ENCODE results near the gene SORCS1. TPM values are rescaled to one million over a fixed set of nuclear protein-coding genes. Genes with fewer than 3 reads are reported as not detected.
"Not testable (repeated sequence)": the region's sequence is repeated elsewhere in the genome, so short reads cannot be mapped to it uniquely, and the experiment has no call there.

The SORCS1 gene
- total RNA-seq, 2 donors from 2014 or later, result not detected

DNA sequence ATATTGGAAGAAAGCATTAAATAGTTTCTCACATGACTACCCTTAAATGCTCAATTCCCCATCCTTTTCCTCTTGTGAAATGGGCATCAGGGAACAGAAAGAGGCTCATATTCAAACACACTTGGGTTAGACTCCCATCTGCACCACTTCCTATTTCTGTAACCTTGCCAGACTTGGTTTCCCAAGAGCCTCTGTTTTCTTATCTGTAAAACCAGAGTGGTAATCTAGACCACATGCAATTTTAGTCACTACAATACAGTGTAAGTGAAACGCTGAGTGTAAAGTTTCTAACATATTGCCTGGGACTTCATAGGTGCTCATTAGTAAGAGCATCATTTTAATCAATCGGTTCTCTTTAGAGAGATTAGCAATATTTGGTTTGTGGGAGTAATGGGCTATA is 136.3 kb downstream of the SORCS1 start:
- H3K9me3 Mint-ChIP-seq, result peaks cover 9 to 16% of the 10 kb centered on the region in 2 donors
- ATAC-seq (no peak), DNase-seq (ENCODE audit: low spot score in 2 of 2) (no peak)
- H3K36me3 Mint-ChIP-seq, result no peaks in the 10 kb centered on the region
- H3K27ac Mint-ChIP-seq, result no peak overlapping the region

DNA sequence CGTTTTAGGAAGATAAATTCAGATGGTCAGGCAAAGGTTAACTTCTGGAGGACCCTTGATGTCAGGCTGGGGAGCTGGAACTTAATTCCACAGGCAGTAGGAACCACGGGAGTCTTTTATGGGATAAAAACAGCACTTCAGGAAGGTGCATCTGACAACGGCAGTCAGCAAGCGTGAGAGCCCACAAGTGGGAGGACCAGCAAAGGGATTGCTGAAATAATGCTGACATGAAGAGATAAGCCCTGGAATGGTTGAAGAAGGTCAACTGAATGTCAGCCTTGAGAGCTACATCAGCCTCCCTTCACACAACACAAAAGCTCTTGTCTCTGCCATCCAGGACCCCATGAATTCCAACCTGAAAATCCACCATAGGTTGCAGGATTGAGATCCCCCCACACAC is 138.8 kb downstream of the SORCS1 start:
- Mint-ChIP-seq H3K27ac (no peak overlapping the region), H3K36me3 (peaks cover 0 to 6% of the 10 kb centered on the region in 2 donors), H3K9me3 (peaks cover 9 to 15% of the 10 kb centered on the region in 2 donors)
- DNase-seq (ENCODE audit: low spot score in 2 of 2), result no peak
- ATAC-seq, result no peak

DNA sequence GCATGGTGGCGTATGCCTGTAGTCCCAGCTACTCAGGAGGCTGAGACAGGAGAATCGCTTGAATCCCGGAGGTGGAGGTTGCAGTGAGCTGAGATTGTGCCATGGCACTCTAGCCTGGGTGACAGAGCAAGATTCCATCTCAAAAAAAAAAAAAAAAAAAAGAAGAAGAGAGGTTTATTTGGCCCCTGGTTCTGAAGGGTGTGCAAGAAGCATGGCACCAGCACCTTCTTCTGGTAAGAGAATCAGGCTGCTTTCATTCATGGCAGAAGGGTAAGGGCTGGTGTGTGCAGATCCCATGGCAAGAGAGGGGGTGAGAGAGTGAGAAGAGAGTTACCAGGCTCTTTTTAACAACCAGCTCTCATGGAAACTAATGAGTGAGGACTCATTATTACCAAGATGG is 140.5 kb downstream of the SORCS1 start:
- not testable (repeated sequence) for DNase-seq (ENCODE audit: low spot score in 2 of 2); ATAC-seq; H3K27ac Mint-ChIP-seq; H3K36me3 Mint-ChIP-seq
- H3K9me3 Mint-ChIP-seq, result peaks cover 4 to 12% of the 10 kb centered on the region in 2 donors

DNA sequence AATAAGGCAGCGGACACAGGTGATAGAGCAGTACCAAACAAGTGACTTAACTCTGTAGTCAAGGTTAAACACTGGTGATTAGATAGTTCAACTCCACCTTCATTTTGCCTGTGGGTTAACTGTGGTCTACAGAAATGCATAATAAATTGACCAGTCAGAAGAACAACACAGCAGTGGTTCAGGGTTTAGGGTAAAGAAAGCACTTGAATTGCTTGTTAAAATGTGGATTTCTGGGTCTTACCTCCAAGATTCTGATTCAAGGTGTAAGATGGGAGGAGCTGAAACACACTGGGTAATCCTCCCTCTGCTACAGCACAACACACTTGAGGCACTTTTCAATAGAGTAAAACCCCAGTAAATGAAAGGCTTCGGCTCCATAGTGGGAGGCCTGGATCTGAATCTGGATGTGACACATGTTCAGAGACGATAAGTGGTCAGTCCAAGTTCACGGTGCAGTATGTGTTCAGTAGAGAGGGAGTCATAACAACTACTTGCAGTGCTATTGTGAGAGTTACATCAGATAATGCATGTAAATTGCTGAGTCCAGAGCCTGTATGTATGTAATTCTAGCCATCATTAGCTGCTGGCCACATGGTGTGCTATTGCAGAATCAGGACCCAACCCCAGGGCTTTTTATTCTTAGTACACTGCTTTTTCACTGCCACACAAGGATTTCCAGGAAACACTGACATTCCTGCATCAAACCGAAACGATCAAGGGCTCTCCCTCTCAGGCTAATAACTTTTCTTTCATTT is 141.7 kb downstream of the SORCS1 start:
- H3K27ac Mint-ChIP-seq, result no peak overlapping the region
- peaks cover 4 to 12% of the 10 kb centered on the region in 2 donors for H3K9me3 Mint-ChIP-seq
- no peak for DNase-seq (ENCODE audit: low spot score in 2 of 2)
- peaks cover 0 to 6% of the 10 kb centered on the region in 2 donors for H3K36me3 Mint-ChIP-seq
- ATAC-seq, result no peak

DNA sequence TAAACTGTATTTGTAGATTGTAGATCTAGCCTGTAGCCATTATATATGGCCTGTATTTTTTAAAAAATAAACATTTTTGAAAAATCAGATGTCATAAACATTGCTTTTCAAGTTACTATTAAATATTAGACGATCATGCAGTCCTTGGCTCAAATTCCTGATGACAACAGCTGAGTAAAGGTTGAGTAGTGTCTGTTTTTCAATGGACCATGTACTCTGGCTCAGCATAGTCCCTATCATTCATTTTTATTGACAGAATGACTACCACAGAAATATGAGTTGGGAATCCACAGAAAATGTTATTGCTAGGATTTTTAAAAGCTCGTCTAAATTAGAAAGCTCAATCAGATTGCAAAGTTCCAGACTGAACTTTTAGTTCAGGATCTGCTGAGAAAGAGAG is 145.4 kb downstream of the SORCS1 start:
- ATAC-seq, result no peak
- no peak overlapping the region for H3K27ac Mint-ChIP-seq

DNA sequence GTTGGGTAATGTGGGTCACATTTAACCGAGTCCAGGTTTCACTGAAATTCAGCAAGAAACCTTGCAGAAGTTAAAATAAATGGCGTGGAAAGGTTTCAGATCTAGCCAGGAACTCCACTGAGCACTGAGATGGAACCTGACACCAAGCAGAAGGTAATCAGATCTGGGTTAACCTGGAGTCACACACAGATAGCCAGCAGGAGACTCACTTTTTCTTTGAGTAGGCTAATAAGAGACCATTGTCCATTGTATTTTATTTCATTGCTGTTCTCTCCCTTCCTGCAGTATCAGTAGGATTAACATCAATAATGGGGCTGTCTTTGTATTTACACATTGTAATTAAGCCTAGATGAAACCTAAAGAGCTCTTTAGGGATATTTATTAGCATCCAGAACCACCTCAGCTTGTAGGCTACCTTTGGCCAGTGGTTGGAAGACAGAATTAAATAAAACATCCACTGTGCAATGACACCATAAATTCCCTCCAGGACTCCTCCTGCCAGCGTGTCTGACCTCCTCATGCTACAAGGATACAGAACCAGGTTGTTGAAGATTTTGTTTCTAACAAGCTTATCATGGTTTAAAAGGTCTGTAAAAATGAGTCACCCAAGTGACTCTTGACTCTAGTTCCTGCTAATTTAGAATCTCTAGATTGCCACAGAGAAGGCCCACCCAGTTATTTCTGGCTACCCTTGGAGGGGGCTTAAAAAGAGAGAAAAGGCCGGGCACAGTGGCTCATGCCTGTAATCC is 151.1 kb downstream of the SORCS1 start:
- ATAC-seq (no peak), DNase-seq (ENCODE audit: low spot score in 2 of 2) (no peak)
- Mint-ChIP-seq H3K36me3 (no peaks in the 10 kb centered on the region), H3K27ac (no peak overlapping the region), H3K9me3 (peaks cover 8 to 10% of the 10 kb centered on the region in 2 donors)

More for the DNA sequence above, 145.4 kb downstream of the SORCS1 start:
- no peak for DNase-seq (ENCODE audit: low spot score in 2 of 2)
- peaks cover 0 to 6% of the 10 kb centered on the region in 2 donors for H3K36me3 Mint-ChIP-seq
- H3K9me3 Mint-ChIP-seq, result peaks cover 5 to 12% of the 10 kb centered on the region in 2 donors

DNA sequence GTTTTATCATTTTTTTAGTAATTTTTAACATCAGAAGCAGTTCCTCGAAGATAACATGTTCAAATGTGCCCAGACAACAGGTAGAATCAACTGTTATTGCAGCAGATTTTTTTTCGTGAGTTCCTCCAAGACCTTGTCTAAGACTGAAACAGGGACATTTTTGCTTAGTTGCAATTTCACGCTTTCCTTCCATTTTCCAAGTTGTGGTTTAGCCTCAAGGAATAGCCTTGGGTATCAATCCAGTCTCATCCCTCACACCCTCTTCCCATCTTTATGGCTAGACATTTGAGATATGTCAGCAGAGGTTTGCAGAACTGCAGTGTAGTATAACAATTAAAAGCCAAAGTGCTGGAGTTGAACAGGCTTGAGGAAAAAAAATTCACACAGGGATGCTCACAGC is 152.5 kb downstream of the SORCS1 start:
- H3K36me3 Mint-ChIP-seq, result no peaks in the 10 kb centered on the region
- ATAC-seq, result no peak
- H3K9me3 Mint-ChIP-seq, result peaks cover 8 to 16% of the 10 kb centered on the region in 2 donors
- H3K27ac Mint-ChIP-seq, result no peak overlapping the region
- DNase-seq (ENCODE audit: low spot score in 2 of 2), result no peak

DNA sequence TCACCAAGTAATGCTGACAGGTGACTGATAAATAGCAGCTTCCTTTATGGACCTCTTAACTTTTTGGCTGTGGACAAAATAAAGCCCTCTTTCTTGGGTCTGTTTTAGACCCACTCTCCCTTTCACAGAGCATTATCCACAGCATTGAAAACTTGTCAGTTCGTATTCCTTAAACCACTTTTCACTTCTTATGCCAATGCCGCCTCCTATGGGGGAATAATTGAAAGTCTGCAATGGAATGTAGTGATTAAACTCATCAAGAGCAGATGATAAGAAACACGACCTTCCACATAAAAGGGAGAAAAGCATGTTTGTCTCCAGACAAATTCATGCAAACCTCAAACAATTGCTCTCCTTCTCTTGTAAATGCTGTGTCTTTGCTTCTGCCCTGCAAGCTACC is 153.4 kb downstream of the SORCS1 start:
- H3K27ac Mint-ChIP-seq, result no peak overlapping the region
- peaks cover 10 to 17% of the 10 kb centered on the region in 2 donors for H3K9me3 Mint-ChIP-seq
- no peaks in the 10 kb centered on the region for H3K36me3 Mint-ChIP-seq
- DNase-seq (ENCODE audit: low spot score in 2 of 2) (no peak), ATAC-seq (no peak)

DNA sequence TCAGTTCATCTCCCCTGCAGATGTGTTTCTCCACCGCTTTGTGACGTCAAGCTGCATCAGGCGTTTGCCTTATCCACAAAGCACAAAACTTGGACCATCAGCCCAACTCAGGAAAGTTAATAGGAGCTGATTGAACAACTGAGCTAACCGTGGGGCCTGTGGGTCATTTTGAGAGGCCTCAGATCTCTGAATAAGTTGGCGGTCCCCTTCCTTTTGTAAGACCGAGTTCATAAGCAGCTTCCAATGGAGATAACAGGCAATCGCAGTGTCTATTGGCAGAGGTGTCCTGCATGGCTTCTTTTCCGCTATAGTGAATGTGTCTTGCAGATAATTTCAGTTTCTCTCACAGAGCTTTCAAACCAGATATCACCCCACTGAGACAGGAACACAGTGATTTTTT is 154.0 kb downstream of the SORCS1 start:
- DNase-seq (ENCODE audit: low spot score in 2 of 2) (no peak), ATAC-seq (no peak)
- Mint-ChIP-seq H3K36me3 (no peaks in the 10 kb centered on the region), H3K9me3 (peaks cover 12 to 17% of the 10 kb centered on the region in 2 donors), H3K27ac (no peak overlapping the region)

DNA sequence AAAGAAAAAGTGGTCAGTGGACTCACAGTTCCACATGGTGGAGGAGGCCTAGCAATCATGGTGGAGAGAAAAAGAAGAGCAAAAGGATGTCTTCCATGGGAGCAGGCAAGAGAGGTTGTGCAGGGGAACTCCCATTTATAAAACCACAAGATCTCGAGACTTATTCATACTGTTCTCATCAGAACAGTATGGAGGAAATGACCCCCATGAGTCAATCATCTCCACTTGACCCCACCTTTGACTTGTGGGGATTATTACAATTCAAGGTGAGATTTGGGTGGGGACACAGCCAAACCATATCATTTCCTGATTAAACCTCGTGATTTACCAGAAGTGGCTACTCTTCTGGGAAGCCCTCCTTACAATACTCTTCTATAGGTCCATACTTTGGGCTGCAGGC is 160.1 kb downstream of the SORCS1 start:
- Mint-ChIP-seq H3K36me3 (no peaks in the 10 kb centered on the region), H3K27ac (no peak overlapping the region), H3K9me3 (peaks cover 4 to 8% of the 10 kb centered on the region in 2 donors)
- DNase-seq (ENCODE audit: low spot score in 2 of 2), result no peak
- ATAC-seq, result no peak

DNA sequence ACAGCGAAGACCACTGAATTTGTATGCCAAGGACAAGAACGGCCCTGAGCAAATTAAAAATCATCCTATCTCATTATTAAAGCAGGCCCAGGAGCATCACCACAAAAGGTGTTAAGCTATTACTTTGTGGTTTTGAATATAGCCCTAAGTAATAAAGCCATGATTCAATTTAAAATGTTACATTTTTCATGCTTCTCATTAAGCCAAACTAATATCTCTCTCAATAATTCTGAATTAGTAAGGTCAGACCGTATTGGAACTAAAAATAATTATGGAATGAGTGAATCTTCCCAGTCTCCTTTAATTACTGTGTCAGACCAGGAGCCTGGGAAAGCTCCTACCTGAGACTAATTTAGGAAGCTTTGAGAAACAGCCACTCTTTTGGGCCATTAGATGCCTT is 162.4 kb downstream of the SORCS1 start:
- no peak overlapping the region for H3K27ac Mint-ChIP-seq
- ATAC-seq (no peak), DNase-seq (ENCODE audit: low spot score in 2 of 2) (no peak)
- H3K9me3 Mint-ChIP-seq, result peaks cover 2 to 4% of the 10 kb centered on the region in 2 donors
- no peaks in the 10 kb centered on the region for H3K36me3 Mint-ChIP-seq

DNA sequence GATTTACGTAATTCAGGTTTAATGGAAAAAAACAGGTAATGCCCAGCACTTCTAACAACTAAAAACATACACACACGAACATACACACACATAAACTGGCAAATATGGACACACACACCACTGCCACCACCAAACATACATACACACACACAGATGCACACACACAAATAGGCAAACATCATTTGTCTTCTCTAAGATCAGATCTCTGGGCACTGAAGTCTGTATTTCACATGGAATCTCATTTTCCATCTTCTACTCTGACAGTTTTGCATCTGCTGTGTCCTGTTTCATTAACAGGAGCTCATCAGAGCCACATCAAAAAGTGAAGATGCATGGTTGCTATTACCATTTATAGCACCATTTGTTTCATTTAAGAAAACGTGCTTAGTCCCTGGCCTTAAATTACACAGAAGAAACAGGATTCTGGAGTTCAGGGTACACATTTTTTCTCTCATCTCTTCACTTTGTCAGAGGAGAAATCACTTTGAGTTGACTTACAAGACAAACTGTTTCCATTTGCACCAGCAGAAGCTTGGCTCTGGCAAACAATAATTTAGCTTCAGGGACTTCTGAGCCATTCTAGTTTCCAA is 165.3 kb downstream of the SORCS1 start:
- no peak overlapping the region for H3K27ac Mint-ChIP-seq
- no peak for ATAC-seq
- H3K36me3 Mint-ChIP-seq, result no peaks in the 10 kb centered on the region
- peaks cover 4% of the 10 kb centered on the region in 2 donors for H3K9me3 Mint-ChIP-seq
- DNase-seq (ENCODE audit: low spot score in 2 of 2), result no peak

DNA sequence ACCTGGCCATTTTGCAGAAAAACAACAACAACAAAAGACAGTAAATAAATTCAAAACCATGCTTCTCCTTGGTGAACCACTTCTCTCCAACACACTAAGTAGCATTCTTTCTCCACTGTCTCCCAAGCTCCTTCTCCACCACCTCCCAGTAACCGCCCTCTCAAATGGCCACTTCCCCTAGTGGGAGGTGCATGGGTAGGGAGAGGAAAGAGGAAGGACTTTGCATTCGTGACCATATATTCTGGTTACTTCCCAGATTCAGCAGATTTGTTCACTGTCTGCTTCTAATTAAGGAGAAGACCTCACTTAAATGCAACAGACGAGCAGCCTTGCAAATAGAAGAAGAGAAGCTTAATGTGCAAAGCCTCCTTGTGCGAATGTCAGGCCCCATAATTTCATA is 166.8 kb downstream of the SORCS1 start:
- Mint-ChIP-seq H3K27ac (no peak overlapping the region), H3K36me3 (no peaks in the 10 kb centered on the region), H3K9me3 (peaks cover 4% of the 10 kb centered on the region in 2 donors)
- no peak for ATAC-seq
- no peak for DNase-seq (ENCODE audit: low spot score in 2 of 2)

DNA sequence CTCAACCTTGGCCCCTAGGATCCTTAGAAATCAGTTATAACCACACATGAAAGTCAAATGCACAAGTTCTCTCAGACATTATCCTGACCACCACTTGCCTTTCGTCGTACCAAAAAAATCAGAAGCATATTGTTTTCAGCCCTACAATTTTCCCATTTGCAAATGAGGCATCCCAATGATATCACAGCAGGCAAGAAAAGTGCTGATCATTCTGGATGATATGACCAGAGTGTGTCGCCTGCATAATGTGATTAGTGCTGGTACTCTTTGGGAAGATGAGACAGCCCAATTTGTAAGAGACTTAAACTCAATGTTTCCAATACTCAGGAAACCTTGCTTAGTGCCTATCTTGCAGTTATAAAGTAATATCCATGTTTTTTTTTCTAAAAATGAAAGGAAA is 168.0 kb downstream of the SORCS1 start:
- ATAC-seq (no peak), DNase-seq (ENCODE audit: low spot score in 2 of 2) (no peak)
- H3K9me3 Mint-ChIP-seq, result peaks cover 4% of the 10 kb centered on the region in 2 donors
- no peaks in the 10 kb centered on the region for H3K36me3 Mint-ChIP-seq
- H3K27ac Mint-ChIP-seq, result no peak overlapping the region

DNA sequence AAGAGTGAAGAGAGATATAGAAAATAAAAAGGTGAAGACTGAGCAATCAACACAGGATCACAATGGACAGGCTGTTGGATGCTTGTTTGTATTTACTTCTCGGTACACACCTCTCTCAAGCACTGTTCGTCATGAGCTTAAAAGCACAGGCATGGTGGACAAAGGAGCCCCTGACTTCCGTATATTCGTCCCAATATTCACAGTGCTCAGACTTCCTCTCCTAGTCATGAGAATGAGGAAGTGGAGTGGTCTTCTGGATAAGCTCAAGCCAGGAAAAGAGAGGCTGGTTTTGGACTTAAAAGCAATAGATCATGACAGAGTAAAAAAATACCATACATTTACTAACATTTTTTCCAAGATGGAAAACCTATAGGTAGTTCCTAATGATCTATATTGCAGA is 172.5 kb downstream of the SORCS1 start:
- DNase-seq (ENCODE audit: low spot score in 2 of 2) (no peak), ATAC-seq (no peak)
- Mint-ChIP-seq H3K9me3 (peaks cover 4% of the 10 kb centered on the region in 2 donors), H3K36me3 (no peaks in the 10 kb centered on the region), H3K27ac (no peak overlapping the region)

DNA sequence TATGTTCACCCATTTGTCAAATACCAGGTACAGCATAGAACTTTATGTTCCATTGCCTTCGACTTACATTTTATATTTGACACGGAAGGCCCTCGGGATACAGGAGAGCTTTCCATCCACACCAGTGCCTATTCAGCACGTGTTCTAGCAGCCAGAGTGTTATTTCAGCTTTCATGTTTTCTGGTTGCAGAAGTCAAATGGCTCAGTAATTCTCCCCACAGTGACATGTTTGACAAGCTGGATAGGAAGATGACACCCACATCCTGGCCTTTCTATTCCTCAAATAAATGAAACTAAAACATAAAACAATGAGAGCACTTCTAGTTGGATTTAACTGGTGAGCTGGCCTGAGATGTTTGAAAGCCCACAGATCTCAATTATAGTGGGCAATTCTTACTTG is 173.4 kb downstream of the SORCS1 start:
- no peaks in the 10 kb centered on the region for H3K36me3 Mint-ChIP-seq
- H3K27ac Mint-ChIP-seq, result no peak overlapping the region
- DNase-seq (ENCODE audit: low spot score in 2 of 2) (no peak), ATAC-seq (no peak)
- H3K9me3 Mint-ChIP-seq, result peaks cover 4% of the 10 kb centered on the region in 2 donors

DNA sequence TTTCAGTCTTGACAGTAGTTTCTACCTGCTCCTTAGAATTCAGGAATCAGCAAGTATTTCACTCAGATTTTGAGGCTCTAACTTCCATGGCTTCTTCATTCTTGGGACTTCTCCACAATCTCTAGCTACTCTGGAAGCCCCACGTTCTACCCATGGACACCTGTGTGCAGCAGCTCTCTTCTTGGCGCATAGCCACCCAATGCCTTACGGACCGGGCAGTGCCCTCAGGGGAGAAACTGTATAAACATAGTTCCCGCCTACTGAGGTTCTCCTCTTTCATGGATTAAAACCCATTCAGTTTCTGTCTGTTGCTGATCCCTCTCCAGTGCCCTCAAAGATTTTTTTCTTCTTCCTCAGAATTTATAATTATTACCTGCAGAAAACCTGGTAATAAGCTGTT is 177.1 kb downstream of the SORCS1 start:
- DNase-seq (ENCODE audit: low spot score in 2 of 2) (no peak), ATAC-seq (no peak)
- Mint-ChIP-seq H3K36me3 (no peaks in the 10 kb centered on the region), H3K9me3 (no peaks in the 10 kb centered on the region), H3K27ac (no peak overlapping the region)

Data from activated naive CD4-positive, alpha-beta T cell treated with anti-CD3 and anti-CD28 coated beads, Interleukin-2, amount 50 U/mL, for 72 hours (primary cell).